Measurements from ENCODE around the gene THBS4. TPM values are rescaled to one million over a fixed set of nuclear protein-coding genes. Genes with fewer than 3 reads are reported as not detected.

THBS4 gene
- total and polyA plus RNA-seq, 10 of the 15 experiments (the other 5 are each of a cell fraction or from before 2014, with no cell fraction given), result 0.31 to 1.7 (median 0.75) TPM

DNA sequence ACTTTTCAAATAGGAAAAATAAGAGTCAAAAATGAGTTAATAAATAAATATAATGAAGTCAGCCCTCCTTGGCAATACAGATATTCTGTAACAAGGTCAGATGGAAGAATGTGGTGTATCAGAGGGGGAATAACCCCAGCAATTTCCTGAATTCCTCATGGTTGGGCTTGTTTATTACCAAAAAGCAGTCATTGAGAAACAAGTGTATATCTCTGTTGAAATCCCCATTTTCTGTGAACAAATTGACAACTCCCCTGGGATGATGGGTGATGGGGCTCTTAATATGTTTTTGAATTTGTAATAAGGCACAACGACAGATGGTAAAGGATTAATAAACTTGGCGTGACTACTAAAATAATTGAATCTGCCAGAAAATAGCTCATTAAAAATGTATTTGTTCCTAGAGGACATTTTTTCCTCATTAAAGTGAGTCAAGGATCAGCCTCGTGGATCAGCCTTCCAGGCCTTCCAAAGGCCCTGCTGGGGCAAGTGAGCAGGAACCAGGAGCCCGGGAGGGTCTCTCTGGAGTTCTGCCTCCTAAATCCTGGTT lies 34.2 kb downstream of the THBS4 start:
- H3K27me3 ChIP-seq (replicated peaks in 1 of 2; ENCODE audit: control insufficient read depth in 2 of 2, insufficient read depth in 2 of 2, low read length in 1 of 2), result no peaks in the 10 kb centered on the region
- H3K9me3 ChIP-seq (replicated peaks; ENCODE audit: control insufficient read depth, insufficient read depth, low read length), result no peaks in the 10 kb centered on the region
- H3K4me3 ChIP-seq, result no peak overlapping the region
- no peak for ATAC-seq
- ChIA-PET SMC1A (ENCODE audit: uncharacterized antibody, unreplicated experiment) (interaction anchor here (0.6 to 1.2 kb wide), 4 partner anchors 11 to 239 kb away, joined by 3 to 6 read pairs (median 4); no protein-coding TSS in a partner anchor), CTCF (interaction anchor here (0.7 to 1.7 kb wide), 4 partner anchors 10 to 23 kb away, joined by 3 to 5 read pairs (median 4); no protein-coding TSS in a partner anchor), POLR2A (no interaction called here), RAD21 (ENCODE audit: unreplicated experiment) (no interaction called here)
- DNase-seq (ENCODE audit: low read depth, low spot score), result no peak
- no peak overlapping the region for H2AFZ ChIP-seq (ENCODE audit: control insufficient read depth, low read depth, low read length)
- H4K20me1 ChIP-seq (ENCODE audit: control insufficient read depth, insufficient read depth), result no peaks in the 10 kb centered on the region
- H3K4me2 ChIP-seq (ENCODE audit: control insufficient read depth, insufficient read depth), result no peak overlapping the region
- no peak overlapping the region for H3K27ac ChIP-seq (ENCODE audit: control insufficient read depth, insufficient read depth)
- in situ Hi-C loops (cut with MboI), result no loop called here
- no peaks in the 10 kb centered on the region for H3K36me3 ChIP-seq (ENCODE audit: control insufficient read depth in 2 of 2, insufficient read depth in 2 of 2, low read length in 1 of 2)
- intact Hi-C loops (cut with micrococcal nuclease; ENCODE audit: unreplicated experiment), result no loop called here
- WGBS (ENCODE audit: insufficient coverage, insufficient replicate concordance, low lambda C conversion rate, missing lambda C conversion rate), result 54% methylated on average over 4 of the region's 4 CpGs
- no peak overlapping the region for H3K9ac ChIP-seq (ENCODE audit: control insufficient read depth, insufficient read depth, low read length)
- H3K4me1 ChIP-seq (ENCODE audit: control insufficient read depth, insufficient read depth, low read length), result peaks cover 12% of the 10 kb centered on the region
- no peak for FAIRE-seq
- H3K79me2 ChIP-seq (ENCODE audit: control insufficient read depth, insufficient read depth, low read length), result no peaks in the 10 kb centered on the region
- TF ChIP-seq, protein P1, sequence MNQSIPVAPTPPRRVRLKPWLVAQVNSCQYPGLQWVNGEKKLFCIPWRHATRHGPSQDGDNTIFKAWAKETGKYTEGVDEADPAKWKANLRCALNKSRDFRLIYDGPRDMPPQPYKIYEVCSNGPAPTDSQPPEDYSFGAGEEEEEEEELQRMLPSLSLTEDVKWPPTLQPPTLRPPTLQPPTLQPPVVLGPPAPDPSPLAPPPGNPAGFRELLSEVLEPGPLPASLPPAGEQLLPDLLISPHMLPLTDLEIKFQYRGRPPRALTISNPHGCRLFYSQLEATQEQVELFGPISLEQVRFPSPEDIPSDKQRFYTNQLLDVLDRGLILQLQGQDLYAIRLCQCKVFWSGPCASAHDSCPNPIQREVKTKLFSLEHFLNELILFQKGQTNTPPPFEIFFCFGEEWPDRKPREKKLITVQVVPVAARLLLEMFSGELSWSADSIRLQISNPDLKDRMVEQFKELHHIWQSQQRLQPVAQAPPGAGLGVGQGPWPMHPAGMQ (IDR thresholded peaks at IDR 0.05; ENCODE audit: borderline replicate concordance), result no peak
- TF ChIP-seq FOS (IDR thresholded peaks at IDR 0.05; ENCODE audit: borderline replicate concordance, extremely low read depth, insufficient read length) (no peak), KLF5 (IDR thresholded peaks at IDR 0.05; ENCODE audit: partially characterized antibody) (no peak), IKZF1 (conservative IDR thresholded peaks at IDR 0.05) (no peak), SREBF1 (IDR thresholded peaks at IDR 0.05; ENCODE audit: low read length) (no peak), MYB (IDR thresholded peaks at IDR 0.05; ENCODE audit: borderline replicate concordance, low read depth, low read length) (no peak), ZNF274 (IDR thresholded peaks at IDR 0.05; ENCODE audit: insufficient read depth, insufficient read length) (no peak), ZSCAN29 (IDR thresholded peaks at IDR 0.05) (no peak), MTA3 (IDR thresholded peaks at IDR 0.05; ENCODE audit: borderline replicate concordance, low read length) (no peak)
- TF ChIP-seq, protein P2, sequence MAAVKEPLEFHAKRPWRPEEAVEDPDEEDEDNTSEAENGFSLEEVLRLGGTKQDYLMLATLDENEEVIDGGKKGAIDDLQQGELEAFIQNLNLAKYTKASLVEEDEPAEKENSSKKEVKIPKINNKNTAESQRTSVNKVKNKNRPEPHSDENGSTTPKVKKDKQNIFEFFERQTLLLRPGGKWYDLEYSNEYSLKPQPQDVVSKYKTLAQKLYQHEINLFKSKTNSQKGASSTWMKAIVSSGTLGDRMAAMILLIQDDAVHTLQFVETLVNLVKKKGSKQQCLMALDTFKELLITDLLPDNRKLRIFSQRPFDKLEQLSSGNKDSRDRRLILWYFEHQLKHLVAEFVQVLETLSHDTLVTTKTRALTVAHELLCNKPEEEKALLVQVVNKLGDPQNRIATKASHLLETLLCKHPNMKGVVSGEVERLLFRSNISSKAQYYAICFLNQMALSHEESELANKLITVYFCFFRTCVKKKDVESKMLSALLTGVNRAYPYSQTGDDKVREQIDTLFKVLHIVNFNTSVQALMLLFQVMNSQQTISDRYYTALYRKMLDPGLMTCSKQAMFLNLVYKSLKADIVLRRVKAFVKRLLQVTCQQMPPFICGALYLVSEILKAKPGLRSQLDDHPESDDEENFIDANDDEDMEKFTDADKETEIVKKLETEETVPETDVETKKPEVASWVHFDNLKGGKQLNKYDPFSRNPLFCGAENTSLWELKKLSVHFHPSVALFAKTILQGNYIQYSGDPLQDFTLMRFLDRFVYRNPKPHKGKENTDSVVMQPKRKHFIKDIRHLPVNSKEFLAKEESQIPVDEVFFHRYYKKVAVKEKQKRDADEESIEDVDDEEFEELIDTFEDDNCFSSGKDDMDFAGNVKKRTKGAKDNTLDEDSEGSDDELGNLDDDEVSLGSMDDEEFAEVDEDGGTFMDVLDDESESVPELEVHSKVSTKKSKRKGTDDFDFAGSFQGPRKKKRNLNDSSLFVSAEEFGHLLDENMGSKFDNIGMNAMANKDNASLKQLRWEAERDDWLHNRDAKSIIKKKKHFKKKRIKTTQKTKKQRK (IDR thresholded peaks at IDR 0.05; ENCODE audit: low read depth, low read length), result no peak
- no TSS peak for BruUV-seq (replicated peaks)

Data from GM12878 (cell line).